PC-3 (cell line): ENCODE results near the gene TRMT61A.

Experiments
- EZH2 ChIP-seq: fragments of 300-600 bp; sonication (generic); IDR thresholded peaks from one replicate; pipeline ENCODE4 v1.6.1; 2017; ENCODE audit warnings: antibody characterized with exemption, mild to moderate bottlenecking, low read length; ENCODE audit not compliant: unreplicated experiment
- EZH2phosphoT487 ChIP-seq: fragments of 300-600 bp; sonication (generic); IDR thresholded peaks from 2 replicates; pipeline ENCODE4 v1.6.1; 2018; ENCODE audit warnings: mild to moderate bottlenecking, antibody characterized with exemption, low read length, borderline replicate concordance
- TF ChIP-seq, protein P1 (sequence below): fragments of 300-600 bp; sonication (generic); conservative IDR thresholded peaks from 2 replicates; pipeline ENCODE4 v1.5.1; 2017; ENCODE audit warnings: antibody characterized with exemption, low read depth, mild to moderate bottlenecking, low read length

DNA sequence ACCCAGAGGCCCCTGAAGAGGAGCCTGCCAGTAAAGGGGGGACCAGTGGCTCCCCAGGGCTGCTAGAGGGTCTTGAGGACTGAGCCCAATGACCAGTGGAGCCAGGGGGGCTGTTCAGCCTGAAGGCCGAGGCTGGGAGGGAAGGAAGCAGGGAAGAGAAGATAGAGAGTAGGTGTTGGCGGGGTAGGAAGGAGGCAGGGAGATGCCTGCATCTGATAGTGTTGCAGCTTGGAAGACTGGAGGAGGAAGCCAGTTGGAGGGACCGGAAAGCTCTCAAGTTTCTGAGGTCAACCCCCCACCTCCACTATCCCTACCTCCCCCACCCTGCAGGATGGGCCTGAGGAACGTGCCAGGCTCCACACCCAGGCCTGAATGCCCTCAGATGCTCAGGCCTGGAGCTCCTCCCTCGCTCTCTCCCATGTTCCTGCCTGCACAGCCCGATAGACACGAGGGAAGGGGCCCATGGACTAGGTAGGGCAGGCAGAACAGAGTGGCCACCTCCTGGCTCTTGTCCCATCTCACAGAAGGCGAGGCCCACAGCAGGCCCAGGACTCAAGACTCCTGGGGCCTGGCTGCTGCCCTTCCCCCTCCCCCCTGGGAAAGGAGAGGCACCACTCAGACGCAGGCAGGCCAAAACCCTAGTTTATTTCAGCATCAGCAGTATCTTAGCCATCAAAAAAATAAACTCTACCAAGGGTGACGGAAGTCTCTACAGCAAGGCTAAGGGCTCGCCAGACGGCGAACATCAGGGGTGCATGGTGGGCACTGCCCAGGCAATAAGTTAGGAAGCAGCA lies 9.8 kb upstream of the TRMT61A start:
- TF ChIP-seq, protein P1, sequence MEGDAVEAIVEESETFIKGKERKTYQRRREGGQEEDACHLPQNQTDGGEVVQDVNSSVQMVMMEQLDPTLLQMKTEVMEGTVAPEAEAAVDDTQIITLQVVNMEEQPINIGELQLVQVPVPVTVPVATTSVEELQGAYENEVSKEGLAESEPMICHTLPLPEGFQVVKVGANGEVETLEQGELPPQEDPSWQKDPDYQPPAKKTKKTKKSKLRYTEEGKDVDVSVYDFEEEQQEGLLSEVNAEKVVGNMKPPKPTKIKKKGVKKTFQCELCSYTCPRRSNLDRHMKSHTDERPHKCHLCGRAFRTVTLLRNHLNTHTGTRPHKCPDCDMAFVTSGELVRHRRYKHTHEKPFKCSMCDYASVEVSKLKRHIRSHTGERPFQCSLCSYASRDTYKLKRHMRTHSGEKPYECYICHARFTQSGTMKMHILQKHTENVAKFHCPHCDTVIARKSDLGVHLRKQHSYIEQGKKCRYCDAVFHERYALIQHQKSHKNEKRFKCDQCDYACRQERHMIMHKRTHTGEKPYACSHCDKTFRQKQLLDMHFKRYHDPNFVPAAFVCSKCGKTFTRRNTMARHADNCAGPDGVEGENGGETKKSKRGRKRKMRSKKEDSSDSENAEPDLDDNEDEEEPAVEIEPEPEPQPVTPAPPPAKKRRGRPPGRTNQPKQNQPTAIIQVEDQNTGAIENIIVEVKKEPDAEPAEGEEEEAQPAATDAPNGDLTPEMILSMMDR: no peak
- TF ChIP-seq EZH2phosphoT487: no peak
- TF ChIP-seq EZH2: no peak
